ENCODE results near the gene TCTA.
A peak's percentile ranks its signal among the peaks of the same experiment; 100 is the strongest.

GRCh38 chr3:49411535-49411967, 672 bp upstream of the TCTA start:
- TF ChIP-seq BHLHE40 (IDR thresholded peaks at IDR 0.05; ENCODE audit: borderline replicate concordance in 1 of 2, low read depth in 2 of 2, low read length in 1 of 2): no peak; a peak in 1 of 4 replicates
- TF ChIP-seq CTCF (IDR thresholded peaks at IDR 0.05 in 2 of 3, conservative IDR thresholded peaks at IDR 0.05 in 1 of 3; ENCODE audit: control insufficient read depth in 2 of 3, extremely low read depth in 1 of 3, insufficient read depth in 1 of 3, low read depth in 3 of 3, low read length in 3 of 3): no peak
- no peak for TF ChIP-seq SMC3 (IDR thresholded peaks at IDR 0.05; ENCODE audit: borderline replicate concordance, low read length)
- 0 out of 2 replicates have a peak, but pooled peaks have one; percentile 49 for TF ChIP-seq ELK1 (IDR thresholded peaks at IDR 0.05; ENCODE audit: low read depth, low read length)
- TF ChIP-seq SUPT20H (IDR thresholded peaks at IDR 0.05; ENCODE audit: borderline replicate concordance, control insufficient read depth, low read depth, low read length): no peak
- TF ChIP-seq BCLAF1 (IDR thresholded peaks at IDR 0.05): no peak
- 0 out of 2 replicates have a peak, but pooled peaks have one; percentile 0 for TF ChIP-seq PML (IDR thresholded peaks at IDR 0.05; ENCODE audit: low read length)
- TF ChIP-seq POLR2A (IDR thresholded peaks at IDR 0.05; ENCODE audit: low read depth, low read length): no peak
- no peak for TF ChIP-seq EZH2 (IDR thresholded peaks at IDR 0.05; ENCODE audit: borderline replicate concordance, control insufficient read depth, low read depth, low read length)
- TF ChIP-seq TCF12 (IDR thresholded peaks at IDR 0.05; ENCODE audit: low read depth, low read length): no peak
- 0 out of 2 replicates have a peak, but pooled peaks have one; percentile 8 for TF ChIP-seq MAX (IDR thresholded peaks at IDR 0.05; ENCODE audit: low read depth, low read length)
- TF ChIP-seq RAD51 (IDR thresholded peaks at IDR 0.05): no peak
- TF ChIP-seq MXI1 (IDR thresholded peaks at IDR 0.05; ENCODE audit: low read depth, low read length): no peak; the same call in 1 of the 2 replicates
- no peak for TF ChIP-seq MTA3 (IDR thresholded peaks at IDR 0.05; ENCODE audit: borderline replicate concordance, low read length)
